ENCODE results near the gene CCDC6.

DNA sequence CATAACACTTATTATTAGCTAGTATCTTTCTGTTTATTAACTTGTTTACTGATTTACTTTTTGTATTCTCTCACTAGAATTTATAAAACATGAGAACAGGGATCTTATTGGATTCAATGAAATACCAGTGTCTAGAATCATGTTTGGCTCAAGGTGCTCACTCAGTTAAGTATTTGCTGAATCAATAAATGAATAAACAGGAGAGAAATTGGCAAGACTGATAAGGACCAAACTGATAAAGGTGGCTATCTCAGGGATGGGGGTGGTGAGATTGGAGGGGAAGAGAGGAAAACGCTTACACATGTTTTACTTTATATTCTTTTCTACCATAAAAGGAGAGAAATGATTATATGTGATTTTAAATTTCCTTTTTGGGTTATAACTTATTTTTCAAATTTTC is 43.3 kb upstream of the CCDC6 start:
- TF ChIP-seq, protein P1, sequence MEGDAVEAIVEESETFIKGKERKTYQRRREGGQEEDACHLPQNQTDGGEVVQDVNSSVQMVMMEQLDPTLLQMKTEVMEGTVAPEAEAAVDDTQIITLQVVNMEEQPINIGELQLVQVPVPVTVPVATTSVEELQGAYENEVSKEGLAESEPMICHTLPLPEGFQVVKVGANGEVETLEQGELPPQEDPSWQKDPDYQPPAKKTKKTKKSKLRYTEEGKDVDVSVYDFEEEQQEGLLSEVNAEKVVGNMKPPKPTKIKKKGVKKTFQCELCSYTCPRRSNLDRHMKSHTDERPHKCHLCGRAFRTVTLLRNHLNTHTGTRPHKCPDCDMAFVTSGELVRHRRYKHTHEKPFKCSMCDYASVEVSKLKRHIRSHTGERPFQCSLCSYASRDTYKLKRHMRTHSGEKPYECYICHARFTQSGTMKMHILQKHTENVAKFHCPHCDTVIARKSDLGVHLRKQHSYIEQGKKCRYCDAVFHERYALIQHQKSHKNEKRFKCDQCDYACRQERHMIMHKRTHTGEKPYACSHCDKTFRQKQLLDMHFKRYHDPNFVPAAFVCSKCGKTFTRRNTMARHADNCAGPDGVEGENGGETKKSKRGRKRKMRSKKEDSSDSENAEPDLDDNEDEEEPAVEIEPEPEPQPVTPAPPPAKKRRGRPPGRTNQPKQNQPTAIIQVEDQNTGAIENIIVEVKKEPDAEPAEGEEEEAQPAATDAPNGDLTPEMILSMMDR (conservative IDR thresholded peaks at IDR 0.05 in 1 of 2, IDR thresholded peaks at IDR 0.05 in 1 of 2; ENCODE audit: extremely low read depth in 1 of 2, insufficient read depth in 1 of 2, low read depth in 1 of 2, low read length in 2 of 2): no peak
- no peak for TF ChIP-seq EZH2 (IDR thresholded peaks at IDR 0.05; ENCODE audit: borderline replicate concordance, low read length)

Data from mammary epithelial cell (primary cell).